HG03097 (cell line): Measurements from ENCODE around the gene TMEM225B.
"Not testable (repeated sequence)": the region's sequence is repeated elsewhere in the genome, so short reads cannot be mapped to it uniquely, and the experiment has no call there.

Source experiments
- ATAC-seq: cut with Tn5 transposase; IDR thresholded peaks from one replicate; pipeline ENCODE4 v1.9.1; 2021; ENCODE audit not compliant: unreplicated experiment, low FRiP score

Gene TMEM225B

GRCh38 chr7:99622596-99622995 lies 24.5 kb downstream of the TMEM225B start:
- no peak for ATAC-seq

- no peak for ATAC-seq
Measured at GRCh38 chr7:99623091-99623693, 25.1 kb downstream of the TMEM225B start.

- ATAC-seq = no peak
Measured at GRCh38 chr7:99623702-99624447, 25.8 kb downstream of the TMEM225B start.

GRCh38 chr7:99624484-99624883 lies 26.4 kb downstream of the TMEM225B start:
- ATAC-seq = no peak

- no peak for ATAC-seq
Measured at GRCh38 chr7:99625321-99625720, 27.3 kb downstream of the TMEM225B start.

GRCh38 chr7:99625961-99626360 lies 27.9 kb downstream of the TMEM225B start:
- no peak for ATAC-seq

- ATAC-seq = no peak
Measured at GRCh38 chr7:99626661-99627060, 28.6 kb downstream of the TMEM225B start.

GRCh38 chr7:99627513-99627912 lies 29.4 kb downstream of the TMEM225B start:
- no peak for ATAC-seq

- no peak for ATAC-seq
Measured at GRCh38 chr7:99628471-99629465, 30.7 kb downstream of the TMEM225B start.

GRCh38 chr7:99629643-99630042 lies 31.6 kb downstream of the TMEM225B start:
- ATAC-seq = no peak

- ATAC-seq = no peak
Measured at GRCh38 chr7:99631295-99632109, 33.4 kb downstream of the TMEM225B start.

GRCh38 chr7:99637414-99637813 lies 39.3 kb downstream of the TMEM225B start:
- not testable (repeated sequence) for ATAC-seq

- no peak for ATAC-seq
Measured at GRCh38 chr7:99638731-99639130, 40.7 kb downstream of the TMEM225B start.

GRCh38 chr7:99639267-99639666 lies 41.2 kb downstream of the TMEM225B start:
- ATAC-seq = no peak

GRCh38 chr7:99642027-99642426 lies 44.0 kb downstream of the TMEM225B start:
- no peak for ATAC-seq

- no peak for ATAC-seq
Measured at GRCh38 chr7:99643464-99643863, 45.4 kb downstream of the TMEM225B start.

- no peak for ATAC-seq
Measured at GRCh38 chr7:99644431-99644830, 46.4 kb downstream of the TMEM225B start.

GRCh38 chr7:99645590-99645989 lies 47.5 kb downstream of the TMEM225B start:
- no peak for ATAC-seq

- no peak for ATAC-seq
Measured at GRCh38 chr7:99648843-99649242, 50.8 kb downstream of the TMEM225B start.

GRCh38 chr7:99651290-99651689 lies 53.2 kb downstream of the TMEM225B start:
- ATAC-seq = no peak
